Measurements from ENCODE around the gene FLT1. TPM values are rescaled to one million over a fixed set of nuclear protein-coding genes. Genes with fewer than 3 reads are reported as not detected.

FLT1 gene
- polyA plus RNA-seq, 2 of the 4 experiments (the other 2 are of a cell fraction), result not detected

GRCh38 chr13:28370448-28370847 is 124.5 kb downstream of the FLT1 start:
- FAIRE-seq (no peak), DNase-seq (ENCODE audit: low read depth in 1 of 2, low spot score in 1 of 2) (no peak), ATAC-seq (no peak)
- ChIA-PET CTCF (interaction anchor here (1.1 kb wide), 1 partner anchor 36 kb away, joined by 3 read pairs; no protein-coding TSS in a partner anchor), POLR2A (no interaction called here)
- no peak for TF ChIP-seq HDAC2 (IDR thresholded peaks at IDR 0.05)
- Histone ChIP-seq H3K9me3 (no peaks in the 10 kb centered on the region), H3K27ac (no peak overlapping the region), H3K4me1 (no peaks in the 10 kb centered on the region), H3K4me3 (no peak overlapping the region), H3K4me2 (no peak overlapping the region)
- 59% methylated on average over 4 of the region's 4 CpGs for WGBS (ENCODE audit: missing lambda C conversion rate)

GRCh38 chr13:28358708-28359107 is 136.2 kb downstream of the FLT1 start:
- POLR2A ChIA-PET, result no interaction called here
- Histone ChIP-seq H3K4me3 (no peak overlapping the region), H3K9me3 (no peaks in the 10 kb centered on the region), H3K4me2 (no peak overlapping the region), H3K27ac (no peak overlapping the region), H3K4me1 (no peaks in the 10 kb centered on the region)
- DNase-seq (ENCODE audit: low read depth in 1 of 2, low spot score in 1 of 2) (no peak), FAIRE-seq (no peak), ATAC-seq (no peak)
- CTCF ChIA-PET, result interaction anchor here (1.3 kb wide), 1 partner anchor 34 kb away, joined by 3 read pairs; no protein-coding TSS in a partner anchor
- 23% methylated on average over 2 of the region's 2 CpGs for WGBS (ENCODE audit: missing lambda C conversion rate)
- TF ChIP-seq MAFK (IDR thresholded peaks at IDR 0.05; ENCODE audit: partially characterized antibody), result no peak
- TF ChIP-seq ZFP36 (IDR thresholded peaks at IDR 0.05; ENCODE audit: borderline replicate concordance, partially characterized antibody), result no peak
- TF ChIP-seq MAZ (IDR thresholded peaks at IDR 0.05; ENCODE audit: borderline replicate concordance, low read depth, low read length), result no peak
- no peak for TF ChIP-seq HOXB13 (CRISPR knock-in tag; IDR thresholded peaks at IDR 0.05; ENCODE audit: low read depth)
- TF ChIP-seq NFE2L2 (conservative IDR thresholded peaks at IDR 0.05; ENCODE audit: low read length), result no peak
- TF ChIP-seq RNF2 (IDR thresholded peaks at IDR 0.05; ENCODE audit: borderline replicate concordance, low read depth), result no peak
- TF ChIP-seq USF2 (IDR thresholded peaks at IDR 0.05), result no peak
- no peak for TF ChIP-seq RCOR1 (IDR thresholded peaks at IDR 0.05; ENCODE audit: low read depth, low read length)
- TF ChIP-seq SMC3 (IDR thresholded peaks at IDR 0.05), result no peak
- no peak for TF ChIP-seq FOXS1 (CRISPR knock-in tag; IDR thresholded peaks at IDR 0.05)
- TF ChIP-seq SREBF2 (IDR thresholded peaks at IDR 0.05), result no peak
- no peak for TF ChIP-seq KDM1A (IDR thresholded peaks at IDR 0.05; ENCODE audit: low read depth)
- no peak for TF ChIP-seq MAX (IDR thresholded peaks at IDR 0.05)
- no peak for TF ChIP-seq CHD4 (IDR thresholded peaks at IDR 0.05; ENCODE audit: borderline replicate concordance)
- TF ChIP-seq EHMT2 (IDR thresholded peaks at IDR 0.05; ENCODE audit: low read depth), result no peak
- TF ChIP-seq CBX8 (IDR thresholded peaks at IDR 0.05), result no peak

- CTCF ChIA-PET, result interaction anchor here (0.6 to 1.3 kb wide), 2 partner anchors 33 to 132 kb away, joined by 3 read pairs; no protein-coding TSS in a partner anchor
- no peak for ATAC-seq
- FAIRE-seq, result no peak
- POLR2A ChIA-PET, result no interaction called here
- TF ChIP-seq CEBPB (IDR thresholded peaks at IDR 0.05) (no peak), CTCF (IDR thresholded peaks at IDR 0.05) (no peak), BCL3 (IDR thresholded peaks at IDR 0.05) (no peak), NFE2L2 (conservative IDR thresholded peaks at IDR 0.05; ENCODE audit: low read length) (no peak), HOXB13 (CRISPR knock-in tag; IDR thresholded peaks at IDR 0.05; ENCODE audit: low read depth) (no peak), MAZ (IDR thresholded peaks at IDR 0.05; ENCODE audit: borderline replicate concordance, low read depth, low read length) (no peak), FOSB (CRISPR knock-in tag; IDR thresholded peaks at IDR 0.05) (no peak), MAX (IDR thresholded peaks at IDR 0.05) (no peak), MAFK (IDR thresholded peaks at IDR 0.05; ENCODE audit: partially characterized antibody) (no peak), EHMT2 (IDR thresholded peaks at IDR 0.05; ENCODE audit: low read depth) (no peak), HDAC2 (IDR thresholded peaks at IDR 0.05) (no peak), CBX2 (IDR thresholded peaks at IDR 0.05; ENCODE audit: borderline replicate concordance, low read depth) (no peak), POLR2A (IDR thresholded peaks at IDR 0.05; ENCODE audit: low read length) (no peak), GATA3 (IDR thresholded peaks at IDR 0.05; ENCODE audit: borderline replicate concordance) (no peak), HOXB5 (CRISPR knock-in tag; IDR thresholded peaks at IDR 0.05) (no peak)
- Histone ChIP-seq H3K4me1 (no peaks in the 10 kb centered on the region), H3K4me3 (no peak overlapping the region), H3K9me3 (no peaks in the 10 kb centered on the region), H3K27ac (no peak overlapping the region), H3K4me2 (no peak overlapping the region)
- 66% methylated on average over 4 of the region's 4 CpGs for WGBS (ENCODE audit: missing lambda C conversion rate)
- DNase-seq (ENCODE audit: low read depth in 1 of 2, low spot score in 1 of 2), result no peak
These were observed 137.0 kb downstream of the FLT1 start for GRCh38 chr13:28357911-28358433.

All from A549 (cell line).